HG03457 (cell line): ENCODE results near the gene PRKAG3.

Experiments used
- ATAC-seq: cut with Tn5 transposase; IDR thresholded peaks from one replicate; pipeline ENCODE4 v1.9.1; 2021; ENCODE audit warnings: moderate number of reproducible peaks; ENCODE audit not compliant: unreplicated experiment

PRKAG3 gene

GRCh38 chr2:218815649-218816048 lies 16.0 kb downstream of the PRKAG3 start:
- ATAC-seq = no peak

GRCh38 chr2:218815244-218815637 lies 16.4 kb downstream of the PRKAG3 start:
- no peak for ATAC-seq

GRCh38 chr2:218814540-218815243 lies 16.9 kb downstream of the PRKAG3 start:
- ATAC-seq = no peak

- no peak for ATAC-seq
Measured at GRCh38 chr2:218813771-218814460, 17.7 kb downstream of the PRKAG3 start.

- no peak for ATAC-seq
Measured at GRCh38 chr2:218812861-218813260, 18.7 kb downstream of the PRKAG3 start.

- ATAC-seq = no peak
Measured at GRCh38 chr2:218812096-218812815, 19.3 kb downstream of the PRKAG3 start.

GRCh38 chr2:218811382-218811781 lies 20.2 kb downstream of the PRKAG3 start:
- ATAC-seq = no peak

- ATAC-seq = no peak
Measured at GRCh38 chr2:218810256-218810655, 21.3 kb downstream of the PRKAG3 start.

- ATAC-seq = no peak
Measured at GRCh38 chr2:218809515-218809914, 22.1 kb downstream of the PRKAG3 start.

- no peak for ATAC-seq
Measured at GRCh38 chr2:218807626-218808025, 24.0 kb downstream of the PRKAG3 start.

- no peak for ATAC-seq
Measured at GRCh38 chr2:218806346-218806978, 25.1 kb downstream of the PRKAG3 start.

- no peak for ATAC-seq
Measured at GRCh38 chr2:218805627-218806026, 26.0 kb downstream of the PRKAG3 start.

GRCh38 chr2:218804817-218805216 lies 26.8 kb downstream of the PRKAG3 start:
- ATAC-seq = no peak

- no peak for ATAC-seq
Measured at GRCh38 chr2:218802386-218802994, 29.1 kb downstream of the PRKAG3 start.

- no peak for ATAC-seq
Measured at GRCh38 chr2:218799990-218800389, 31.6 kb downstream of the PRKAG3 start.

- no peak for ATAC-seq
Measured at GRCh38 chr2:218798767-218799504, 32.7 kb downstream of the PRKAG3 start.

- ATAC-seq = no peak
Measured at GRCh38 chr2:218796691-218797090, 34.9 kb downstream of the PRKAG3 start.

- no peak for ATAC-seq
Measured at GRCh38 chr2:218792433-218792832, 39.2 kb downstream of the PRKAG3 start.

- ATAC-seq = no peak
Measured at GRCh38 chr2:218788529-218789255, 42.9 kb downstream of the PRKAG3 start.

GRCh38 chr2:218786133-218786532 lies 45.5 kb downstream of the PRKAG3 start:
- ATAC-seq = no peak
